Neural progenitor cell (in vitro differentiated cells): ENCODE measurements around the gene ABCD2.

ENCODE experiments used
- CTCF ChIP-seq: fragments of 200-600 bp; sonication (generic); IDR thresholded peaks from 2 replicates; pipeline ENCODE4 v1.5.1; 2017; ENCODE audit warnings: antibody characterized with exemption, mild to moderate bottlenecking
- EZH2 ChIP-seq: fragments of 200-600 bp; sonication (generic); IDR thresholded peaks from 2 replicates; pipeline ENCODE4 v1.6.1; 2017; ENCODE audit warnings: antibody characterized with exemption, mild to moderate bottlenecking, moderate library complexity

GRCh38 chr12:39646963-39647362 lies 27.4 kb upstream of the ABCD2 start:
- TF ChIP-seq CTCF, result no peak
- no peak for TF ChIP-seq EZH2
